CD4-positive, CD25-positive, alpha-beta regulatory T cell (primary cell): ENCODE data around the gene APOE. TPM values are rescaled to one million over a fixed set of nuclear protein-coding genes. Genes with fewer than 3 reads are reported as not detected.

Source experiments
- ATAC-seq, 2 donors: fragments of 150-1000 bp; cut with Tn5 transposase; one replicate each; pipeline ENCODE4 v1.10.0; 2021; ENCODE audit warnings: low read depth in 2 of 2, moderate number of reproducible peaks in 2 of 2, moderate library complexity in 1 of 2
- DNase-seq, 3 donors: peaks; one replicate each; pipeline versions ENCODE4 v3.0.0 to v3.0.0-alpha.2; 2012 to 2022; ENCODE audit warnings: mixed read lengths in 1 of 3
- H3K27ac ChIP-seq: one replicate; pipeline ENCODE4 v1.7.0; 2013; ENCODE audit warnings: mild to moderate bottlenecking, low read length; ENCODE audit not compliant: insufficient read depth, poor library complexity, severe bottlenecking
- H3K27me3 ChIP-seq: one replicate; pipeline ENCODE4 v1.7.0; 2013; ENCODE audit warnings: low read length; ENCODE audit not compliant: control insufficient read depth, insufficient read depth
- H3K36me3 ChIP-seq: one replicate; pipeline ENCODE4 v1.7.0; 2013; ENCODE audit warnings: mild to moderate bottlenecking, low read length, moderate library complexity; ENCODE audit not compliant: control insufficient read depth, insufficient read depth
- H3K4me1 ChIP-seq: 2 replicates; pipeline ENCODE4 v1.7.0; 2013; ENCODE audit warnings: mild to moderate bottlenecking, low read length; ENCODE audit not compliant: insufficient read depth, control insufficient read depth, poor library complexity, severe bottlenecking
- H3K4me3 ChIP-seq: one replicate; pipeline ENCODE4 v1.7.0; 2013; ENCODE audit warnings: low read depth, mild to moderate bottlenecking, low read length, moderate library complexity
- H3K9me3 ChIP-seq, 2 experiments: 1 replicate in 1 of 2; 2 replicates in 1 of 2; pipeline ENCODE4 v1.7.0; 2013; ENCODE audit warnings: low read length in 2 of 2, mild to moderate bottlenecking in 1 of 2, moderate library complexity in 1 of 2; ENCODE audit not compliant: control insufficient read depth in 2 of 2
- H3K27ac Mint-ChIP-seq, 3 donors: one replicate each; pipeline ENCODE4 v1.8.0; 2020 to 2022; ENCODE audit warnings: mild to moderate bottlenecking in 3 of 3, mixed read lengths in 3 of 3, moderate library complexity in 2 of 3
- H3K27me3 Mint-ChIP-seq: one replicate; pipeline ENCODE4 v1.8.0; 2022; ENCODE audit warnings: mild to moderate bottlenecking, mixed read lengths
- H3K36me3 Mint-ChIP-seq: one replicate; pipeline ENCODE4 v1.8.0; 2020; ENCODE audit warnings: mixed read lengths
- H3K4me1 Mint-ChIP-seq, 4 donors: one replicate each; pipeline ENCODE4 v1.8.0; 2020 to 2022; ENCODE audit warnings: mixed read lengths in 4 of 4, mild to moderate bottlenecking in 1 of 4
- H3K4me3 Mint-ChIP-seq, 4 donors: one replicate each; pipeline ENCODE4 v1.8.0; 2020 to 2022; ENCODE audit warnings: mild to moderate bottlenecking in 4 of 4, mixed read lengths in 4 of 4, moderate library complexity in 3 of 4
- H3K9me3 Mint-ChIP-seq, 7 donors: one replicate each; pipeline ENCODE4 v1.8.0; 2020 to 2022; ENCODE audit warnings: mixed read lengths in 7 of 7, mild to moderate bottlenecking in 3 of 7, moderate library complexity in 2 of 7
- polyA plus RNA-seq, 4 donors: library from polyadenylated mRNA; unstranded; fragments of 300-500 nt; fragmentation: Illumina TruSeq; gene quantifications; one replicate each; pipeline ENCODE4 v1.2.3, GENCODE V29; 2021
- total RNA-seq: library from RNA; stranded (reverse); gene quantifications from one replicate; pipeline ENCODE4 v1.2.3, GENCODE V29; 2022

Gene APOE
- total and polyA plus RNA-seq, 5 donors from 2014 or later, result 1.4 TPM; not detected in 4

DNA sequence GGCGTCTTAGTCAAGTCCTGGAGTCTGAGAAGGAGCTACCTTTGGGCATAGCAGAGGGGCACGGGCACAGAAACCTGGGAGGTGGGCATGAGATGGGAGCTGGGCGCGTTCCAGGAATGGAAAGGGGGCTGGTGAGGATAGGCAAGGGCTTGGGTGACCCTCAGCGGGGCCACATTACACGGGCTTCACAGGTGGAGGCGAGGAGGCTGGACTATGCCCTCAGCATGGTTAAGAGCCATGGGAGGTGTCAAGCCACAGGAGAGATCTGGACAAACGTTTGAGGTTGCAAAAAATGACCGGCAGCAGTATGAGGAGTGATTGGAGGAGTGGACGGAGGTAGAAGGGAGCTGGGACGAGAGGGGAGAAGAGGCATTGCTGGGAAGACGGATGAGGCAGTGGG is 38.0 kb upstream of the APOE start:
- H3K36me3 Mint-ChIP-seq, result no peaks in the 10 kb centered on the region
- H3K4me1 Mint-ChIP-seq, result peaks cover 0 to 3% (median 0%) of the 10 kb centered on the region in 4 donors
- H3K9me3 ChIP-seq, result no peaks in the 10 kb centered on the region
- no peak overlapping the region for H3K4me3 ChIP-seq
- H3K4me1 ChIP-seq, result no peaks in the 10 kb centered on the region
- no peaks in the 10 kb centered on the region for H3K36me3 ChIP-seq
- H3K27ac Mint-ChIP-seq, result no peak overlapping the region
- no peak overlapping the region for H3K27ac ChIP-seq
- peaks cover 0 to 2% (median 0%) of the 10 kb centered on the region in 7 donors for H3K9me3 Mint-ChIP-seq
- peaks cover 5% of the 10 kb centered on the region for H3K27me3 Mint-ChIP-seq
- H3K27me3 ChIP-seq, result no peaks in the 10 kb centered on the region
- DNase-seq (no peak), ATAC-seq (no peak)
- no peak overlapping the region for H3K4me3 Mint-ChIP-seq

- Mint-ChIP-seq H3K4me1 (peaks cover 0 to 3% (median 0%) of the 10 kb centered on the region in 4 donors), H3K4me3 (no peak overlapping the region), H3K9me3 (peaks cover 0 to 2% (median 0%) of the 10 kb centered on the region in 7 donors), H3K27me3 (peaks cover 5% of the 10 kb centered on the region), H3K27ac (no peak overlapping the region), H3K36me3 (no peaks in the 10 kb centered on the region)
- no peak for DNase-seq
- no peak for ATAC-seq
- H3K27ac ChIP-seq, result no peak overlapping the region
- H3K4me3 ChIP-seq, result no peak overlapping the region
- no peaks in the 10 kb centered on the region for H3K27me3 ChIP-seq
- H3K36me3 ChIP-seq, result no peaks in the 10 kb centered on the region
- H3K4me1 ChIP-seq, result no peaks in the 10 kb centered on the region
- H3K9me3 ChIP-seq, result no peaks in the 10 kb centered on the region
These were observed 35.7 kb upstream of the APOE start for GRCh38 chr19:44869733-44870470.

DNA sequence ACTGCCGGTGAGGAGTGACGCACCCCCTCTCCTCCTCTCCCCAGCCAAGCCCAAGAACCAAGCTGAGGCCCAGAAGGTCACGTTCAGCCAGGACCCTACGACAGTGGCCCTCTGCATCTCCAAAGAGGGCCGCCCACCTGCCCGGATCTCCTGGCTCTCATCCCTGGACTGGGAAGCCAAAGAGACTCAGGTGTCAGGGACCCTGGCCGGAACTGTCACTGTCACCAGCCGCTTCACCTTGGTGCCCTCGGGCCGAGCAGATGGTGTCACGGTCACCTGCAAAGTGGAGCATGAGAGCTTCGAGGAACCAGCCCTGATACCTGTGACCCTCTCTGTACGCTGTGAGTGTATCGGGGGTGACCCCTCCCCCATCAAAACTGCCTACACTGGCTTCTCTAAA is 33.8 kb upstream of the APOE start:
- Mint-ChIP-seq H3K9me3 (peaks cover 0 to 2% (median 0%) of the 10 kb centered on the region in 7 donors), H3K27me3 (peaks cover 5% of the 10 kb centered on the region), H3K36me3 (no peaks in the 10 kb centered on the region), H3K4me3 (no peak overlapping the region), H3K27ac (no peak overlapping the region), H3K4me1 (peaks cover 0 to 3% (median 0%) of the 10 kb centered on the region in 4 donors)
- ATAC-seq, result no peak
- no peak overlapping the region for H3K4me3 ChIP-seq
- no peaks in the 10 kb centered on the region for H3K36me3 ChIP-seq
- H3K9me3 ChIP-seq, result no peaks in the 10 kb centered on the region
- no peaks in the 10 kb centered on the region for H3K4me1 ChIP-seq
- H3K27me3 ChIP-seq, result no peaks in the 10 kb centered on the region
- no peak for DNase-seq
- H3K27ac ChIP-seq, result no peak overlapping the region

DNA sequence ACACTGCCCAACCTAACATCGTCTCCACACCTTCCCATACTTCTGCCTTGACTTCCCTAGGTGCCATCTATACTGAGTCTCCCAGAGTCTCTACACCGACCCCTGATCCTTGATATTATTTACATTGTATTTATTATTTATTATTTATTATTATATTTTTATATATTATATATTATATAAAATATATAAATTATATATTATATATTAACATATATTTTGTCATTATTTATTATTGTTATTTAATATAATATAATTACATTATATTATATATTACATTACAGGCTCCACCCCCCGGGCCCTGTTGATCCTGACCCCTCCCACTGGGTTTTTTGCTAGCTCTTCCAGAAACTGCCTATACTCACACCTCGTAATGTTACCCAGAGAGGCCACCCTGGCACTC is 32.9 kb upstream of the APOE start:
- no peak overlapping the region for H3K27ac Mint-ChIP-seq
- H3K9me3 Mint-ChIP-seq, result peaks cover 0 to 2% (median 0%) of the 10 kb centered on the region in 7 donors
- Histone ChIP-seq H3K9me3 (no peaks in the 10 kb centered on the region), H3K36me3 (no peaks in the 10 kb centered on the region), H3K27ac (no peak overlapping the region), H3K4me1 (no peaks in the 10 kb centered on the region), H3K27me3 (no peaks in the 10 kb centered on the region), H3K4me3 (no peak overlapping the region)
- H3K27me3 Mint-ChIP-seq, result peaks cover 5% of the 10 kb centered on the region
- ATAC-seq, result no peak
- no peak for DNase-seq
- no peaks in the 10 kb centered on the region for H3K36me3 Mint-ChIP-seq
- H3K4me3 Mint-ChIP-seq, result no peak overlapping the region
- peaks cover 0 to 3% (median 2%) of the 10 kb centered on the region in 4 donors for H3K4me1 Mint-ChIP-seq

GRCh38 chr19:44874317-44874716 is 31.3 kb upstream of the APOE start:
- no peak for DNase-seq
- Mint-ChIP-seq H3K27ac (no peak overlapping the region), H3K9me3 (peaks cover 0 to 2% (median 0%) of the 10 kb centered on the region in 7 donors), H3K27me3 (peaks cover 5% of the 10 kb centered on the region), H3K36me3 (no peaks in the 10 kb centered on the region), H3K4me1 (peaks cover 0 to 3% (median 2%) of the 10 kb centered on the region in 4 donors), H3K4me3 (no peak overlapping the region)
- Histone ChIP-seq H3K36me3 (no peaks in the 10 kb centered on the region), H3K27ac (no peak overlapping the region), H3K27me3 (no peaks in the 10 kb centered on the region), H3K9me3 (no peaks in the 10 kb centered on the region), H3K4me3 (no peak overlapping the region), H3K4me1 (no peaks in the 10 kb centered on the region)
- ATAC-seq, result no peak

DNA sequence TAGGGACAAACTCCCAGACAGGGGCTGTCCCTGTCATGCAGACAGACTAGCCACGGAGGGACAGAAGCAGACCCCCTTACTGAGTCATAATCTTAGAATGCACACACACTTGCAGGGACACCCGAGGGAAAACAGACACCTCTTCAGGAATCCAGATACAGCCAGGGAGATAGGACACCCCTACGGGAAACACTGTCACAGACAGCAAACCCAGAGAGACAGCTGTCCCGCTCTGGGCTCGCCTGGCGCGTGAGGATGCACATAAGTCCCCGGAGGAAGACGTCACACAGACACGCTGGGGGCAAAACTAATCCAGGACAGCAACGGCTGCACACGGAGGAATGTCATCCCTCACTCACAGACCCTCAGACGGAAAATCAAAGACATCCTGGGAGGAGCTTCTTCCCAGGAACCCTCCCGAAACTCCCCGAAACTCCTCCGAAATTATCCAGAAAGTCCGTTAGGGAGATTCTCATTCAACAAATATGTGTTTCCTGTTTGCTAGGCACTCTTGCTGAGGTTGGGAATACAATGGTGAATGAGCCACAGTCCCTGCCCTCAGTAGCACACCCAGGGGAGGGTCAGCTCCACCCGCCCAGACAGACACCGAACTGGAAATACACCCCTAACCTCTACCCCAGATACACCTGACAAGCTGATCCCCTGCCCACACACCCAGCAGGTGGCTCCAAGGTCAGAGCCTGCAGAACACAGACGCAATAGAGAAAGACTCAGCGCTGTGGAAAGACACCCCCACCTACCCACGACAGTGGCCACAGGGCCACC is 29.7 kb upstream of the APOE start:
- no peak overlapping the region for H3K27ac Mint-ChIP-seq
- H3K27me3 ChIP-seq, result no peaks in the 10 kb centered on the region
- H3K9me3 ChIP-seq, result no peaks in the 10 kb centered on the region
- no peak overlapping the region for H3K4me3 ChIP-seq
- DNase-seq (no peak), ATAC-seq (no peak)
- H3K4me1 Mint-ChIP-seq, result peaks cover 0 to 3% (median 2%) of the 10 kb centered on the region in 4 donors
- H3K9me3 Mint-ChIP-seq, result peaks cover 0 to 2% (median 0%) of the 10 kb centered on the region in 7 donors
- no peaks in the 10 kb centered on the region for H3K36me3 ChIP-seq
- no peaks in the 10 kb centered on the region for H3K4me1 ChIP-seq
- no peaks in the 10 kb centered on the region for H3K36me3 Mint-ChIP-seq
- no peaks in the 10 kb centered on the region for H3K27me3 Mint-ChIP-seq
- H3K4me3 Mint-ChIP-seq, result no peak overlapping the region
- H3K27ac ChIP-seq, result no peak overlapping the region

DNA sequence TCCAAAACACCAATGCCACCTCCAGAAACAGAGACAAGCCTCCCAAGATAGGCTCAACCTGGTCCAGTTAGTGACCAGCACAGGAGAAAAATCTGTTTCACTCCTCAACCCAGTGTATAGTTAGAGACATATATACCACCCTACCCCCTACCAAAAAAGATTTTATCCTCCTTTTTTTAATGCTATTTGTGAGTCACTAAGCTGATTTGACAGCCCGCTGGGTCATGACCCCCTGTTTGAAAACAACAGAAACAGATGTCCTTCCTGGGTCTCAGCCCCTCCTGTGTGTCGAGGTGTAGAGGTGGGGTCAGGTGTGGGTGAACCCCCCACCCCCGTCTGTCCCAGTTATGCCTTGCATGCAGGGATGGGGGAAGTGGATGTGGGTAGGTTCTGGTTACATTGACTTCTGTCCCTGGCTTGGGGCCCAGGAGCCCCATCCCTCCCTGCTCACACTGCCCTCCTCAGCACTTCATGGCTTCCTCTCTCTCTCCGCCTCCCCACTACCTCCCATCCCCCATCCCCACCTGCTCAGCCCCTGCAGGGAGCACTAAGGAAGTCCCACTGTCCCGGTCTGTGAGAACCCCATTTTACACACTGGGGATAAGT is 28.6 kb upstream of the APOE start:
- no peak for DNase-seq
- Histone ChIP-seq H3K27me3 (no peaks in the 10 kb centered on the region), H3K36me3 (no peaks in the 10 kb centered on the region), H3K27ac (no peak overlapping the region), H3K4me1 (no peaks in the 10 kb centered on the region), H3K9me3 (no peaks in the 10 kb centered on the region), H3K4me3 (no peak overlapping the region)
- ATAC-seq, result no peak
- Mint-ChIP-seq H3K36me3 (no peaks in the 10 kb centered on the region), H3K27me3 (no peaks in the 10 kb centered on the region), H3K4me1 (peaks cover 0 to 3% (median 2%) of the 10 kb centered on the region in 4 donors), H3K4me3 (no peak overlapping the region), H3K27ac (no peak overlapping the region), H3K9me3 (peaks cover 0 to 2% (median 0%) of the 10 kb centered on the region in 7 donors)
